Keratinocyte (primary cell): ENCODE results near the gene CAPZB.

Experiments
- EZH2 ChIP-seq: IDR thresholded peaks from one replicate; pipeline ENCODE4 v1.6.1; 2012; ENCODE audit warnings: inconsistent platforms, mild to moderate bottlenecking, low read length, moderate library complexity
- TF ChIP-seq, protein P1 (sequence below), 3 experiments: IDR thresholded peaks in 1 of 3; conservative IDR thresholded peaks in 1 of 3; optimal IDR thresholded peaks in 1 of 3; 2 replicates in 2 of 3; 3 replicates in 1 of 3; pipeline versions ENCODE3 to v1.5.1; 2011; ENCODE audit warnings: low read length in 3 of 3, mild to moderate bottlenecking in 3 of 3, moderate library complexity in 2 of 3, control low read depth in 1 of 3, inconsistent platforms in 1 of 3; ENCODE audit not compliant: insufficient read depth in 2 of 3; ENCODE audit errors: extremely low read depth in 1 of 3

DNA sequence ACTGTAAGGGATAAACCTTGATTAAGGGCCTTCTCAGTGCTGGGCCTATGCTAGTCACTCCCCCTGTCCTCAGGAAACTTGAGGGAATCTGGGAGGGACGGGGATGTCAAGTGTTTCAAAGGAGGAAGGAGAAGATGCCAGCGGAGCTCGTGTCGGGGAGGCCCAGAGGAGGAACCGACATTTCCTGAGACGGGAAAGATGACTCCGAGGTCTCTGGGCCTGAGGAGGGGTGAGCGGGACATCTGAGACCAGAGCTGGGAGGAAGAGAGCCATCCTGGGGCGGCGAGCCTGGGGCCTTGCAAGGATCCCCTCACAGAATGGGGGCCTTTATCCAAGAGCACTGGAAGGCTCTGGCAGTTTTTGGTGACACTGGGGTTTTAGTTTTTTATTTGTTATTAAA, 162.9 kb downstream of the CAPZB start:
- TF ChIP-seq, protein P1, sequence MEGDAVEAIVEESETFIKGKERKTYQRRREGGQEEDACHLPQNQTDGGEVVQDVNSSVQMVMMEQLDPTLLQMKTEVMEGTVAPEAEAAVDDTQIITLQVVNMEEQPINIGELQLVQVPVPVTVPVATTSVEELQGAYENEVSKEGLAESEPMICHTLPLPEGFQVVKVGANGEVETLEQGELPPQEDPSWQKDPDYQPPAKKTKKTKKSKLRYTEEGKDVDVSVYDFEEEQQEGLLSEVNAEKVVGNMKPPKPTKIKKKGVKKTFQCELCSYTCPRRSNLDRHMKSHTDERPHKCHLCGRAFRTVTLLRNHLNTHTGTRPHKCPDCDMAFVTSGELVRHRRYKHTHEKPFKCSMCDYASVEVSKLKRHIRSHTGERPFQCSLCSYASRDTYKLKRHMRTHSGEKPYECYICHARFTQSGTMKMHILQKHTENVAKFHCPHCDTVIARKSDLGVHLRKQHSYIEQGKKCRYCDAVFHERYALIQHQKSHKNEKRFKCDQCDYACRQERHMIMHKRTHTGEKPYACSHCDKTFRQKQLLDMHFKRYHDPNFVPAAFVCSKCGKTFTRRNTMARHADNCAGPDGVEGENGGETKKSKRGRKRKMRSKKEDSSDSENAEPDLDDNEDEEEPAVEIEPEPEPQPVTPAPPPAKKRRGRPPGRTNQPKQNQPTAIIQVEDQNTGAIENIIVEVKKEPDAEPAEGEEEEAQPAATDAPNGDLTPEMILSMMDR (optimal IDR thresholded peaks at IDR 0.05 in 1 of 3, IDR thresholded peaks at IDR 0.05 in 1 of 3, conservative IDR thresholded peaks at IDR 0.05 in 1 of 3; ENCODE audit: extremely low read depth in 1 of 3, insufficient read depth in 2 of 3, low read length in 3 of 3), result no peak
- TF ChIP-seq EZH2, result no peak
